ENCODE data around the gene CTDSPL. TPM values are rescaled to one million over a fixed set of nuclear protein-coding genes. Genes with fewer than 3 reads are reported as not detected.

CTDSPL gene
- total RNA-seq, 4 donors from 2014 or later = 78.9 to 130 (median 111) TPM

DNA sequence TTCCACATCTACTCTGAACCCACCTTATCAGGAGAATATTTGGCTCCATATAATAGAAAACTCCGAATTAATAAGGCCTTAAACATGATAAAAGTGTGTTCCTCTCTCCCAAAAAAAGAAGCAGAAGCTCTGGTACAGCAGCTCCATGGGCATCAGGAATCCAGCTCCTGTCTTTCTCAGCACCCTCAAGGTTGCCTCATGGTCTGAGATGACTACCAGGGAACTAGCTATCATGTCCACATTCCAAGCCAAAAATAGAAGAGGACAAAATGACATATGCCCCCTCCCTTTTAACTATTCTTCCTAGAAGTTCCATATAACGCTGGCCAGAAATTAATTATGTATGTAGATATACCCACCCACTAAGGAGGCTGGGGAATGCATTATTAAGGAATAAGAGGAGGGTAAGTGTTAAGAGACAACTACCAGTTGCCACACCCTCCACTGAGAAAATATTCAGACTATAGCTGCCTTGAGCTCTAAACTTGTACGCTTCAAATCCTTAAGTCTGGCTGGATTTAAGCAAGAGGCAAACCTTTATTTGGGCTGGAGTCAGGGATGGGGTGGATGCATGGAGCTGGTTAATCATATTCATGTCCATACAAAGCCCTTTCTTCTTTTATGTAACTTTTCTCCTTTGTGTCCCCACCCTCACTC, 35.8 kb upstream of the CTDSPL start:
- no peak for DNase-seq (ENCODE audit: low spot score in 2 of 2)
- Histone ChIP-seq H3K36me3 (peaks cover 6% of the 10 kb centered on the region), H3K27me3 (no peaks in the 10 kb centered on the region), H3K27ac (no peak overlapping the region), H3K9me3 (no peaks in the 10 kb centered on the region), H3K4me1 (peaks cover 36% of the 10 kb centered on the region), H3K4me3 (no peak overlapping the region)
- 64% methylated on average over 3 of the region's 3 CpGs for WGBS
- TF ChIP-seq POLR2AphosphoS5 (IDR thresholded peaks at IDR 0.05) (no peak), EP300 (IDR thresholded peaks at IDR 0.05) (no peak), POLR2A (IDR thresholded peaks at IDR 0.05) (no peak)
- TF ChIP-seq, protein P1, sequence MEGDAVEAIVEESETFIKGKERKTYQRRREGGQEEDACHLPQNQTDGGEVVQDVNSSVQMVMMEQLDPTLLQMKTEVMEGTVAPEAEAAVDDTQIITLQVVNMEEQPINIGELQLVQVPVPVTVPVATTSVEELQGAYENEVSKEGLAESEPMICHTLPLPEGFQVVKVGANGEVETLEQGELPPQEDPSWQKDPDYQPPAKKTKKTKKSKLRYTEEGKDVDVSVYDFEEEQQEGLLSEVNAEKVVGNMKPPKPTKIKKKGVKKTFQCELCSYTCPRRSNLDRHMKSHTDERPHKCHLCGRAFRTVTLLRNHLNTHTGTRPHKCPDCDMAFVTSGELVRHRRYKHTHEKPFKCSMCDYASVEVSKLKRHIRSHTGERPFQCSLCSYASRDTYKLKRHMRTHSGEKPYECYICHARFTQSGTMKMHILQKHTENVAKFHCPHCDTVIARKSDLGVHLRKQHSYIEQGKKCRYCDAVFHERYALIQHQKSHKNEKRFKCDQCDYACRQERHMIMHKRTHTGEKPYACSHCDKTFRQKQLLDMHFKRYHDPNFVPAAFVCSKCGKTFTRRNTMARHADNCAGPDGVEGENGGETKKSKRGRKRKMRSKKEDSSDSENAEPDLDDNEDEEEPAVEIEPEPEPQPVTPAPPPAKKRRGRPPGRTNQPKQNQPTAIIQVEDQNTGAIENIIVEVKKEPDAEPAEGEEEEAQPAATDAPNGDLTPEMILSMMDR (IDR thresholded peaks at IDR 0.05) = no peak

DNA sequence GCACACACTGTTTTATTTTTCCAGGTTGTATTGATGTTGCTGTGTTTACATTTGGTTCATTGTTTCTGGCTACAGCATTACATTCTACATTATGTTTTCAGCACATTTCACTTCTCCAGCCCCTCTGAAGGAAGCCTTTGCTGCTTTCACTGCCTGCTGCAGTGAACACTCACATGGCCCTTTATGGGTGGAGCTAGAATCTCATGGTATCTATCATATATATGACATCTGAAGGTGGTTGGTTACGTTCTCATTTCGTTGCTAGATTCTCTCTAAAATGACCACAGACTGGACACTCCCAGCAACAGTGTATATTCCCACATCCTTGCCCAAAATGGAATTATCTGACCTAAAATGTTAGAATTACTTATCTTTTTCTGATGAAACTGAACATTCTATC, 35.2 kb upstream of the CTDSPL start:
- Histone ChIP-seq H3K9me3 (no peaks in the 10 kb centered on the region), H3K4me3 (no peak overlapping the region), H3K36me3 (peaks cover 6% of the 10 kb centered on the region), H3K4me1 (peaks cover 36% of the 10 kb centered on the region), H3K27ac (no peak overlapping the region), H3K27me3 (no peaks in the 10 kb centered on the region)
- DNase-seq (ENCODE audit: low spot score in 2 of 2) = no peak
- TF ChIP-seq EP300 (IDR thresholded peaks at IDR 0.05) (no peak), POLR2A (IDR thresholded peaks at IDR 0.05) (no peak), POLR2AphosphoS5 (IDR thresholded peaks at IDR 0.05) (no peak)
- TF ChIP-seq, protein P1 (IDR thresholded peaks at IDR 0.05) = no peak
- WGBS = 81% methylated on average over 2 of the region's 2 CpGs

DNA sequence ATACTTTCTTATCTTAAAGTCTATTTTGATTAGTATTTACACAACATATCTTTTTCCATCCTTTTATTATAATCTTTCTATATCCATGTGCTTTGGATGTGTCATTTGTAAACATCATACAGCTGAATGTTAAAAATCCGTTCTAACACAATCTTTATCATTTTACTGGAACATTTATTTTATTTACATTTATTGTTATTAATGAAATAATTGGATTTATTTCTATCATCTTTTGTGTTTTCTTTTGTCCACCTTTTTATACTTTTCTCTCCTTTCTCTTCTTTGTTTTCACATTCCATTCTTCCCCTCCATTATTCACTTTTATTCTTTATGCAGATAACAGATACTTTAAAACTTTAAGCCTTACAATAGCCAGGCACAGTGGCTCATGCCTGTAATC, 34.7 kb upstream of the CTDSPL start:
- TF ChIP-seq POLR2AphosphoS5 (IDR thresholded peaks at IDR 0.05) = no peak
- TF ChIP-seq EP300 (IDR thresholded peaks at IDR 0.05) = no peak
- no peak for TF ChIP-seq POLR2A (IDR thresholded peaks at IDR 0.05)
- TF ChIP-seq, protein P1 (IDR thresholded peaks at IDR 0.05) = no peak
- no peaks in the 10 kb centered on the region for H3K9me3 ChIP-seq
- no peaks in the 10 kb centered on the region for H3K27me3 ChIP-seq
- peaks cover 9% of the 10 kb centered on the region for H3K36me3 ChIP-seq
- no peak overlapping the region for H3K4me3 ChIP-seq
- no peak overlapping the region for H3K27ac ChIP-seq
- 100% methylated on average over 1 of the region's 1 CpG for WGBS
- no peak for DNase-seq (ENCODE audit: low spot score in 2 of 2)
- peaks cover 36% of the 10 kb centered on the region for H3K4me1 ChIP-seq

DNA sequence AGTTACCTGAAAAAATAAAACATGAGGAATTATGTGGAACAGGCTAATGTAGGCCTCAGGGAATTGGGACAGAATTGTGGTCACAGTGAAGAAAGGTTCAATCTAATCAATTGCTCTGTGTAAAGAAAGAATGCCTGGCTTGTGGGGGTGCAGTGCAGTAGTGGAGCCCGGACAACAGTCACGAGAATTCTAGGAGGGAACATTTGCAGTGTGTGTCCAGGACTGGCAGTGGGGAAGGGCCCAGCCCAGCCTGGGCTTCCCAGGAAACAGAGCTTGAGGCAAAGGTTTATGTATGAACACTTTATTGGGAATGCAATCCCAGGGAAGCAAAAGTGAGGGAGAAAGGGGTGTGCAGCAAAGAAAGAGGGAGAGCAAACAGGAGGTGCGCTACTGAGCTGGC, 29.2 kb upstream of the CTDSPL start:
- H3K27ac ChIP-seq = no peak overlapping the region
- H3K4me1 ChIP-seq = no peaks in the 10 kb centered on the region
- 81% methylated on average over 3 of the region's 3 CpGs for WGBS
- TF ChIP-seq EP300 (IDR thresholded peaks at IDR 0.05) (no peak), POLR2AphosphoS5 (IDR thresholded peaks at IDR 0.05) (no peak), POLR2A (IDR thresholded peaks at IDR 0.05) (no peak)
- TF ChIP-seq, protein P1 (IDR thresholded peaks at IDR 0.05) = no peak
- H3K9me3 ChIP-seq = no peaks in the 10 kb centered on the region
- peaks cover 12% of the 10 kb centered on the region for H3K36me3 ChIP-seq
- H3K27me3 ChIP-seq = no peaks in the 10 kb centered on the region
- DNase-seq (ENCODE audit: low spot score in 2 of 2) = no peak
- H3K4me3 ChIP-seq = no peak overlapping the region

DNA sequence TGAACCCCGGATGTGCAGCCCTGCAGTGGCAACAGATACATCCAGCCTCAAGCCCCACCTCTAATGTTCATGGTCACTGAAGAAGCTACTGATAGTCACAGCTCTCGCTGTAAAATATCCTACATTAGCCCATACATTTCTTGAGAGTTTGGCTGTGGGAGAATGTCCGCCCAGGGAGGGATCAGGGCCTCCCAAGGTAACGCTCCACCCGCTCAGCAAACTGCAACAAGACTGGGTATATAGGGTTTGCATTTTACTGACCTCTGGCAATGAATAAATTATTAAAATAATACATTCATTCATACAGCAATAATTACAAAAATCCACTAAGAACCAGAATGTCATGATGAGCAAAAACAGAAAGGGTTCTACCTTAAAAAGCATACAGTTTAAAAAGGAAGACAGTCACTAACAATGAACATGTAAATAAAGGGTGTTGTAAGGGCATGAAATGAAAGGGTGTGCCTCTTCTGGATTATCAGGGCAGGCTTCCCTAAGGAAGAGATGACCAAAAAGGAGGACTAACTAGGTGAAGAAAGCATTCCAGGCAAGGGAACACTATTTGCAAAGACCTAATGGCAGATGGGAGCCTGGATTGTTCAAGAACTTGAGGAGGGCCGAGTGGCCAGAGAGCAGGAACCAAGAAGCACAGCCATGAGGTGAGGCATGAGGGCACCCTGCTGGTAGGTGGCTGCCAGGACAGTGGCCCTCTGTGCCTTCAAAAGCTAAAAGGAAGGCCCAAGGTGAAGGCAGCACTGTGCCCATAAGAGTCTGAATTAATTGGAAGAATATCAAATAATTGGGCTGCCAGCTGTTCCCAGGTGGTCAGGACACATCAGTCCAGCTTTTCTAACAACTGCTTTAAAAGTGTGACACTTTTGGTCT, 28.1 kb upstream of the CTDSPL start:
- no peak overlapping the region for H3K4me3 ChIP-seq
- DNase-seq (ENCODE audit: low spot score in 2 of 2) = no peak
- H3K9me3 ChIP-seq = no peaks in the 10 kb centered on the region
- no peaks in the 10 kb centered on the region for H3K4me1 ChIP-seq
- H3K36me3 ChIP-seq = peaks cover 12% of the 10 kb centered on the region
- TF ChIP-seq POLR2A (IDR thresholded peaks at IDR 0.05) (no peak), EP300 (IDR thresholded peaks at IDR 0.05) (no peak), POLR2AphosphoS5 (IDR thresholded peaks at IDR 0.05) (no peak)
- TF ChIP-seq, protein P1 (IDR thresholded peaks at IDR 0.05) = no peak
- WGBS = 84% methylated on average over 6 of the region's 6 CpGs
- no peaks in the 10 kb centered on the region for H3K27me3 ChIP-seq
- H3K27ac ChIP-seq = no peak overlapping the region

All from suprapubic skin (tissue), 4 donors.